Measurements from ENCODE around the gene TMEM242.

Gene TMEM242

GRCh38 chr6:157288575-157288974, 34.7 kb downstream of the TMEM242 start:
- no peak for DNase-seq (ENCODE audit: extremely low read depth, low read depth)
- TF ChIP-seq CTCF (IDR thresholded peaks at IDR 0.05; ENCODE audit: low read depth, low read length) = no peak

DNA sequence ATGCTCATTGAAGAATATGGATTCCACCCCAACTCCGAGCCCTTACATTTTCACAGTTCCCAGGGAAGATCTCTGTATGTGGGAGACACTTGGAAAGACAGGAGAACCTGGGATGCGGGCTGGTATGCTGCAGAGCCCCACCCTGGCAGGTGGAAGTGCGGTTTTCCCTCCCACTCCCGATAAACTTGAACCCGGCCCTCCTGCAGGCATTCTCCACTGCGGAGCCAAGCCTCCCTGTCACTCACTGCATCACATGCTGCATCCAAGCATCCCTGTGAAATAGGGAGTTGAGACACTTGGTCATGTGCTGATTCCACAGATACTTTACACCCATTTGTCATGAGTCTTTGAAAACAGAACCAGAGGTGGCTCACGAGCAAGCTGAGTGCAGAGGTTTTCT, 35.4 kb downstream of the TMEM242 start:
- no peak for DNase-seq (ENCODE audit: extremely low read depth, low read depth)
- TF ChIP-seq CTCF (IDR thresholded peaks at IDR 0.05; ENCODE audit: low read depth, low read length) = no peak

- DNase-seq (ENCODE audit: extremely low read depth, low read depth) = no peak
- TF ChIP-seq CTCF (IDR thresholded peaks at IDR 0.05; ENCODE audit: low read depth, low read length) = no peak
These were observed 36.0 kb downstream of the TMEM242 start for GRCh38 chr6:157287247-157287850.

GRCh38 chr6:157285422-157285779, 37.9 kb downstream of the TMEM242 start:
- no peak for DNase-seq (ENCODE audit: extremely low read depth, low read depth)
- TF ChIP-seq CTCF (IDR thresholded peaks at IDR 0.05; ENCODE audit: low read depth, low read length) = no peak

DNA sequence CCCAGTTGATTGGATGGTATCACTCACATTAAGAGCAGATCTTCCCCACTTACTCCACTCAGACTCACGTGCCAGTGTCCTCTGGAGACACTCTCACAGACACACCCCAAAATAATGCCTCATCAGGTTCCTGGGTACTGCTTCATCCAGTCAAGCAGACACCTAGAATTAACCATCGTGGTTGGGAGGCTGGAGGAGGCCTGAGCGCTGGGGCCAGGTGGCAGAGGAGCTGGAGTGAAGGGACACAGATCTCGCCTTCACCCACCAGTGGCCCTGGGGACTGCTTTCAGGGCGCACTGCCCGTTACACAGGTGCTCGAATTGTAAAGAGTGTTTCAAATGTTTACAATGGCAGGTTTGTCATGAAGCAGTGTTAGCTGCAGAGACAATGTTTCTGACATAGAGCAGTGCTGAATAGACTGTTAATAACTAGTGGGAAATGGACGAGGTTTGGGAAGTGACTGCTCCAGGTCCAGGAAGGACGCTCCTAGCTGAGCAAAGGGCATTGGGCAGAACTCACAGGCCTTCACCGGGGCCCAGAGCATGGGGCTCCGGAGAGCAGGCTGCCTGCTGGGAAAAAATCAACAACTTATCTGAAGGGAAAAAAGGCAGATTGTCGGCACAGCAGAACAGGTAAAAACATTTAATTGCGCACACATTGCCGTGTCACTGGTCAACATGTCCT, 38.4 kb downstream of the TMEM242 start:
- no peak for DNase-seq (ENCODE audit: extremely low read depth, low read depth)
- no peak for TF ChIP-seq CTCF (IDR thresholded peaks at IDR 0.05; ENCODE audit: low read depth, low read length)

- DNase-seq (ENCODE audit: extremely low read depth, low read depth) = no peak
- TF ChIP-seq CTCF (IDR thresholded peaks at IDR 0.05; ENCODE audit: low read depth, low read length) = no peak
These were observed 39.2 kb downstream of the TMEM242 start for GRCh38 chr6:157283900-157284737.

- DNase-seq (ENCODE audit: extremely low read depth, low read depth) = no peak
- TF ChIP-seq CTCF (IDR thresholded peaks at IDR 0.05; ENCODE audit: low read depth, low read length) = no peak
These were observed 39.9 kb downstream of the TMEM242 start for GRCh38 chr6:157283330-157283898.

All from AG09319 (cell line).